GM10266 (cell line): ENCODE measurements around the gene DOCK1.

Source experiments
- DNase-seq: peaks from one replicate; pipeline ENCODE4 v3.0.0; 2012; ENCODE audit errors: extremely low spot score
- CTCF ChIP-seq: IDR thresholded peaks from 2 replicates; pipeline ENCODE4 v1.5.1; 2012; ENCODE audit warnings: mild to moderate bottlenecking, low read depth; ENCODE audit not compliant: control insufficient read depth, insufficient read depth; ENCODE audit errors: missing control alignments

Gene DOCK1

GRCh38 chr10:127384532-127384931 is 479.3 kb downstream of the DOCK1 start:
- DNase-seq: no peak
- no peak for TF ChIP-seq CTCF

- TF ChIP-seq CTCF: no peak
- no peak for DNase-seq
Measured at GRCh38 chr10:127385066-127385465, 479.8 kb downstream of the DOCK1 start.

- DNase-seq: no peak
- no peak for TF ChIP-seq CTCF
Measured at GRCh38 chr10:127386606-127387327, 481.5 kb downstream of the DOCK1 start.

- no peak for TF ChIP-seq CTCF
- no peak for DNase-seq
Measured at GRCh38 chr10:127391875-127392274, 486.6 kb downstream of the DOCK1 start.

GRCh38 chr10:127392351-127393235 is 487.4 kb downstream of the DOCK1 start:
- DNase-seq: no peak
- TF ChIP-seq CTCF: no peak

- TF ChIP-seq CTCF: no peak
- no peak for DNase-seq
Measured at GRCh38 chr10:127398140-127398970, 493.1 kb downstream of the DOCK1 start.
